T-cell (primary cell): ENCODE data around the gene CEP44. TPM values are rescaled to one million over a fixed set of nuclear protein-coding genes. Genes with fewer than 3 reads are reported as not detected.
A peak's percentile ranks its signal among the peaks of the same experiment; 100 is the strongest.

ENCODE experiments used
- ATAC-seq, 4 experiments: fragments of 200-7000 bp in 3 of 4; fragments of 150-1000 bp in 1 of 4; cut with Tn5 transposase; replicated peaks in 1 of 4; 1 replicate in 3 of 4; 2 replicates in 1 of 4; pipeline ENCODE4 v1.10.0; 2021; ENCODE audit warnings: moderate library complexity in 3 of 4, mild to moderate bottlenecking in 2 of 4, moderate number of reproducible peaks in 1 of 4
- CTCF ChIA-PET, 2 donors: fragments of 300-600 bp; sonication (Branson Sonifier 250); formaldehyde crosslinking; loops; one replicate each; lab custom pipeline; 2022; ENCODE audit warnings: antibody characterized with exemption in 2 of 2; lab: Charles Lee
- POLR2A ChIA-PET, 2 donors: fragments of 300-600 bp; sonication (Branson Sonifier 250); formaldehyde crosslinking; loops; one replicate each; lab custom pipeline; 2022; ENCODE audit warnings: antibody characterized with exemption in 2 of 2; lab: Charles Lee
- DNase-seq, 35 experiments: peaks; one replicate each; pipeline versions ENCODE4 v3.0.0 to v3.0.0-alpha.2; 2013 to 2023
- H3K27ac ChIP-seq: one replicate; pipeline ENCODE4 v1.5.1; 2013; ENCODE audit warnings: low read length
- H3K27me3 ChIP-seq, 2 experiments: replicated peaks in 1 of 2; 1 replicate in 1 of 2; 2 replicates in 1 of 2; pipeline versions ENCODE4 v1.6.1 to v1.7.0; 2013; ENCODE audit warnings: low read length in 1 of 2, mixed read lengths in 1 of 2; ENCODE audit not compliant: control insufficient read depth in 2 of 2, insufficient read depth in 2 of 2; ENCODE audit errors: extremely low read depth in 1 of 2
- H3K36me3 ChIP-seq, 2 donors: 1 replicate in 1 of 2; 2 replicates in 1 of 2; pipeline versions ENCODE4 v1.6.1 to v1.7.0; 2013; ENCODE audit warnings: low read length in 1 of 2; ENCODE audit not compliant: control insufficient read depth in 2 of 2, insufficient read depth in 1 of 2; ENCODE audit errors: extremely low read depth in 1 of 2
- H3K4me1 ChIP-seq, 2 experiments: 1 replicate in 1 of 2; 2 replicates in 1 of 2; pipeline versions ENCODE4 v1.6.1 to v1.7.0; 2013; ENCODE audit warnings: low read length in 2 of 2, mixed read lengths in 1 of 2; ENCODE audit not compliant: insufficient read depth in 2 of 2, control insufficient read depth in 1 of 2; ENCODE audit errors: extremely low read depth in 1 of 2
- H3K4me3 ChIP-seq, 2 donors: 1 replicate in 1 of 2; 2 replicates in 1 of 2; pipeline versions ENCODE4 v1.5.1 to v1.7.0; 2013; ENCODE audit warnings: mild to moderate bottlenecking in 2 of 2, low read length in 1 of 2, moderate library complexity in 1 of 2; ENCODE audit not compliant: control insufficient read depth in 1 of 2; ENCODE audit errors: extremely low read depth in 1 of 2
- H3K9me3 ChIP-seq: 2 replicates; pipeline ENCODE4 v1.7.0; 2013
- H3K27ac Mint-ChIP-seq, 2 donors: one replicate each; pipeline ENCODE4 v1.8.0; 2020 to 2021; ENCODE audit warnings: mild to moderate bottlenecking in 2 of 2, mixed read lengths in 2 of 2
- H3K27me3 Mint-ChIP-seq, 2 donors: one replicate each; pipeline ENCODE4 v1.8.0; 2021 to 2022; ENCODE audit warnings: mixed read lengths in 2 of 2
- H3K36me3 Mint-ChIP-seq: one replicate; pipeline ENCODE4 v1.8.0; 2021; ENCODE audit warnings: mixed read lengths
- H3K4me1 Mint-ChIP-seq, 3 donors: one replicate each; pipeline ENCODE4 v1.8.0; 2020 to 2022; ENCODE audit warnings: mixed read lengths in 3 of 3, mild to moderate bottlenecking in 1 of 3
- H3K4me3 Mint-ChIP-seq, 3 donors: one replicate each; pipeline ENCODE4 v1.8.0; 2020 to 2022; ENCODE audit warnings: mild to moderate bottlenecking in 3 of 3, mixed read lengths in 3 of 3, moderate library complexity in 3 of 3
- H3K9me3 Mint-ChIP-seq, 3 donors: one replicate each; pipeline ENCODE4 v1.8.0; 2020 to 2022; ENCODE audit warnings: mixed read lengths in 3 of 3
- WGBS: methylation state at CpG from one replicate; pipeline ENCODE4 v1.1.5; 2013; ENCODE audit warnings: missing lambda C conversion rate; ENCODE audit not compliant: insufficient coverage; 5-methylcytosine and 5-hydroxymethylcytosine counted together
- total RNA-seq, 35 experiments: library from RNA in 6 of 35; stranded (reverse) in 6 of 35; fragments of 120-200 nt in 1 of 35; gene quantifications; one replicate each; pipeline versions ENCODE4 v1.2.1 to v1.2.4 and lab custom pipeline; 2013 to 2026

CEP44 gene
- total RNA-seq, 5 donors from 2014 or later (not counting 1 experiment from before 2014, with no cell fraction given): 17.3 to 22.0 (median 18.8) TPM

DNA sequence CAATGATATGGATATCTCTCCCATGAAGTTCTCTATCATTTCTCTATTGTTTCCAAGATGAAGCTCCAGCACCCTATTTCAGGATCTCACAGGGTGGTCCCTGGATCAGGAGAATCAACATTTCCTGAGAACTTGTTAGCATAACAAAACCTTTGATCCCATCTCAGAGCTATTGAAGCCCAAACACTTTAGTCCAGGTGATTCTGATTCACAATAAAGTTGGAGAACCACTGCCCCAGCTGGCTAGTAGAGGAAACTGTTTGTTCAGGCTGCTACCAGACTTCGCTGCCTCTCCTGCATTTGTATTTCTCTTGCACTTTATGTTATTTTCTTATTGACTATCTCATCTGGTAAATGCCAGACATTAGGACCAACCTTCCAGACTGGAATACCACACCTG, 65.4 kb downstream of the CEP44 start:
- H3K9me3 ChIP-seq: no peaks in the 10 kb centered on the region
- ChIA-PET CTCF (no interaction called here), POLR2A (no interaction called here)
- H3K4me3 Mint-ChIP-seq: no peak overlapping the region
- H3K4me1 ChIP-seq: no peaks in the 10 kb centered on the region
- no peaks in the 10 kb centered on the region for H3K36me3 ChIP-seq
- ATAC-seq: no peak
- H3K27ac ChIP-seq: no peak overlapping the region
- H3K27me3 ChIP-seq: peaks cover 0 to 3% of the 10 kb centered on the region in 2 experiments
- H3K4me3 ChIP-seq: no peak overlapping the region
- 80% methylated on average over 1 of the region's 1 CpG for WGBS
- H3K9me3 Mint-ChIP-seq: peaks cover 7 to 21% (median 10%) of the 10 kb centered on the region in 3 donors
- no peaks in the 10 kb centered on the region for H3K4me1 Mint-ChIP-seq
- H3K36me3 Mint-ChIP-seq: peaks cover 15% of the 10 kb centered on the region
- no peak overlapping the region for H3K27ac Mint-ChIP-seq
- no peak for DNase-seq
- H3K27me3 Mint-ChIP-seq: peaks cover 15 to 34% of the 10 kb centered on the region in 2 donors

- 58% methylated on average over 4 of the region's 5 CpGs for WGBS
- ChIA-PET CTCF (no interaction called here), POLR2A (no interaction called here)
- Mint-ChIP-seq H3K27me3 (peaks cover 9 to 25% of the 10 kb centered on the region in 2 donors), H3K9me3 (peaks cover 7 to 17% (median 7%) of the 10 kb centered on the region in 3 donors), H3K4me1 (no peaks in the 10 kb centered on the region), H3K36me3 (peaks cover 11% of the 10 kb centered on the region), H3K27ac (no peak overlapping the region), H3K4me3 (no peak overlapping the region)
- DNase-seq (no peak), ATAC-seq (no peak)
- Histone ChIP-seq H3K27me3 (peaks cover 0 to 3% of the 10 kb centered on the region in 2 experiments), H3K27ac (no peak overlapping the region), H3K4me3 (no peak overlapping the region), H3K9me3 (no peaks in the 10 kb centered on the region), H3K4me1 (no peaks in the 10 kb centered on the region), H3K36me3 (no peaks in the 10 kb centered on the region)
These were observed 68.5 kb downstream of the CEP44 start for GRCh38 chr4:174352061-174352819.

DNA sequence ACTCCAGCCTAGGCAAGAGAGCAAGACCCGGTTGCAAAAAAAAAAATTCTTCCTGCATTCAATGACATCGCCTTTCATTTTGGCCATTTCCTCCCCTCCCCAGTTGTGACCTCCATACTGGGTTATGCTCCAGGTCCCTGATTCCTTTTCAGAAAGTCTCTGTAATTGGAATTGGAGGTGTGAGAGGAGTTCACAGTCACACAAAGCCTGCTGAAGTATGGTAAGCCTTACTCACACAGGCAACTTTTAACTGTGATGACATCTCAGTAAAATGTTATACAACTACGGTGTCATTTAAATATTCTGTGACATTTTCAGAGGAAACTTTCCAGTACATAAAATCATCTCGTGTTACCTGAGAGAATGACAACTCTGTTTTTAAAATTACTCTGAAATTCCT, 73.6 kb downstream of the CEP44 start:
- Histone ChIP-seq H3K27ac (no peak overlapping the region), H3K4me3 (no peak overlapping the region), H3K9me3 (no peaks in the 10 kb centered on the region), H3K36me3 (no peaks in the 10 kb centered on the region), H3K4me1 (no peaks in the 10 kb centered on the region), H3K27me3 (peaks cover 0 to 3% of the 10 kb centered on the region in 2 experiments)
- DNase-seq (no peak), ATAC-seq (no peak)
- CTCF ChIA-PET: interaction anchor here in 1 of 2 donors (0.6 kb wide), 1 partner anchor 403 kb away, joined by 3 read pairs; no protein-coding TSS in a partner anchor
- H3K9me3 Mint-ChIP-seq: no peaks in the 10 kb centered on the region
- H3K27me3 Mint-ChIP-seq: peaks cover 10 to 27% of the 10 kb centered on the region in 2 donors
- no peaks in the 10 kb centered on the region for H3K36me3 Mint-ChIP-seq
- POLR2A ChIA-PET: no interaction called here
- no peak overlapping the region for H3K27ac Mint-ChIP-seq
- WGBS: no CpG with 5 or more reads among the region's 4 CpGs
- H3K4me3 Mint-ChIP-seq: no peak overlapping the region
- H3K4me1 Mint-ChIP-seq: peaks cover 0 to 4% (median 1%) of the 10 kb centered on the region in 3 donors

GRCh38 chr4:174358410-174358809, 74.7 kb downstream of the CEP44 start:
- no peaks in the 10 kb centered on the region for H3K9me3 ChIP-seq
- ATAC-seq: no peak
- no peaks in the 10 kb centered on the region for H3K36me3 ChIP-seq
- H3K27me3 Mint-ChIP-seq: peaks cover 10 to 20% of the 10 kb centered on the region in 2 donors
- CTCF ChIA-PET: interaction anchor here (0.7 to 0.8 kb wide), 2 partner anchors 20 to 972 kb away, joined by 3 read pairs; no protein-coding TSS in a partner anchor
- H3K27ac ChIP-seq: no peak overlapping the region
- H3K36me3 Mint-ChIP-seq: no peaks in the 10 kb centered on the region
- no peaks in the 10 kb centered on the region for H3K9me3 Mint-ChIP-seq
- POLR2A ChIA-PET: no interaction called here
- peaks cover 0 to 3% of the 10 kb centered on the region in 2 experiments for H3K27me3 ChIP-seq
- no peak overlapping the region for H3K4me3 Mint-ChIP-seq
- H3K4me1 Mint-ChIP-seq: peaks cover 0 to 4% (median 1%) of the 10 kb centered on the region in 3 donors
- no peak for DNase-seq
- H3K27ac Mint-ChIP-seq: no peak overlapping the region
- H3K4me1 ChIP-seq: no peaks in the 10 kb centered on the region
- no CpG with 5 or more reads among the region's 1 CpG for WGBS
- H3K4me3 ChIP-seq: no peak overlapping the region

GRCh38 chr4:174358829-174359228, 75.1 kb downstream of the CEP44 start:
- Mint-ChIP-seq H3K36me3 (no peaks in the 10 kb centered on the region), H3K27ac (no peak overlapping the region), H3K9me3 (no peaks in the 10 kb centered on the region), H3K4me1 (peaks cover 0 to 4% (median 1%) of the 10 kb centered on the region in 3 donors), H3K27me3 (peaks cover 10 to 20% of the 10 kb centered on the region in 2 donors), H3K4me3 (no peak overlapping the region)
- H3K4me1 ChIP-seq: no peaks in the 10 kb centered on the region
- no CpG with 5 or more reads among the region's 1 CpG for WGBS
- no peak overlapping the region for H3K27ac ChIP-seq
- H3K36me3 ChIP-seq: no peaks in the 10 kb centered on the region
- no peaks in the 10 kb centered on the region for H3K9me3 ChIP-seq
- DNase-seq (peak in 1 of 35 experiments; percentile 1), ATAC-seq (peak in 2 of 4 experiments; percentile 38 to 62)
- H3K4me3 ChIP-seq: no peak overlapping the region
- H3K27me3 ChIP-seq: peaks cover 0 to 3% of the 10 kb centered on the region in 2 experiments
- POLR2A ChIA-PET: no interaction called here
- CTCF ChIA-PET: interaction anchor here (0.7 to 0.8 kb wide), 2 partner anchors 19 to 973 kb away, joined by 3 read pairs; no protein-coding TSS in a partner anchor

DNA sequence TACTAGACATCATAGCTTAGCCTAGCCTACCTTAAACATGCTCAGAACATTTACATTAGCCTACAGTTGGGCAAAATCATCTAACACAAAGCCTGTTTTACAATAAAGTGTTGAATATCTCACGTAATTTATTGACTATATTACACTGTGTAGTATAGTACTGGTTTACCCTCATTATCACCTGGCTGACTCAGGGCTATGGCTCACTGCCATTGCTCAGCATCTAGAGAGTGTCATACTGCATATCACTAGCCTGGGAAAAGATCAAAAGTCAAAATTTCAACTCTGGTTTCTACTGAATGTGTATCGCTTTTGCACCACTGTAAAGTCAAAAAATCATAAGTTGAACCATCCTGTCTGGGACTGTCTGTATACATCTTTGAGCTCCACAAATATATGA, 78.6 kb downstream of the CEP44 start:
- 80% methylated on average over 1 of the region's 2 CpGs for WGBS
- no peaks in the 10 kb centered on the region for H3K9me3 ChIP-seq
- ATAC-seq (no peak), DNase-seq (no peak)
- Mint-ChIP-seq H3K36me3 (no peaks in the 10 kb centered on the region), H3K27ac (no peak overlapping the region), H3K4me1 (peaks cover 0 to 4% (median 1%) of the 10 kb centered on the region in 3 donors), H3K9me3 (peaks cover 0 to under 1% (median 0%) of the 10 kb centered on the region in 3 donors), H3K4me3 (no peak overlapping the region), H3K27me3 (peaks cover 4 to 8% of the 10 kb centered on the region in 2 donors)
- H3K27ac ChIP-seq: no peak overlapping the region
- ChIA-PET CTCF (interaction anchor here in 1 of 2 donors (1.1 to 1.2 kb wide), 2 partner anchors 12 to 270 kb away, joined by 3 to 4 read pairs; no protein-coding TSS in a partner anchor), POLR2A (no interaction called here)
- H3K36me3 ChIP-seq: no peaks in the 10 kb centered on the region
- no peaks in the 10 kb centered on the region for H3K27me3 ChIP-seq
- no peaks in the 10 kb centered on the region for H3K4me1 ChIP-seq
- H3K4me3 ChIP-seq: no peak overlapping the region
